ENCODE measurements around the gene TUBG1. TPM values are rescaled to one million over a fixed set of nuclear protein-coding genes. Genes with fewer than 3 reads are reported as not detected.

TUBG1 gene
- total RNA-seq, 6 donors from 2014 or later, result 27.3 to 55.4 (median 31.8) TPM

DNA sequence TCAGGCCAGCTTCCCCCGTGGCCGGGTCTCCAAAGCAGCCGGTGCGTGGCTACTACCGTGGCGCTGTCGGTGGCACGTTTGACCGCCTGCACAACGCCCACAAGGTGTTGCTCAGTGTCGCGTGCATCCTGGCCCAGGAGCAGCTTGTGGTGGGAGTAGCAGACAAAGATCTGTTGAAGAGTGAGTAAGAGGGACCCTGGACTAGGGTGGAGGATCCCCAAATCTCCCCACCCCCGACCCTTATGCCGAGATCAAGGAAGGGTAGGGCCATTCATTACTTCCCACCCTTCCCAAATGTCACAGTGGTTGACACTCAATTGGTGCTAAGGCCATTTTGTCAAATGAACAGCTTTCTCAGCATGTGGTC lies 46.4 kb upstream of the TUBG1 start:
- Histone ChIP-seq H3K9me3 (no peaks in the 10 kb centered on the region), H3K4me1 (peaks cover 45 to 71% (median 49%) of the 10 kb centered on the region in 4 donors), H3K36me3 (peaks cover 0 to 26% (median 20%) of the 10 kb centered on the region in 4 donors), H3K4me3 (peak overlapping the region; percentile 65 to 97 (median 74)), H3K27me3 (no peaks in the 10 kb centered on the region), H3K27ac (peak overlapping the region; percentile 85 to 90 (median 88))
- 75 to 92% methylated on average over 2 to 14 of the region's 14 CpGs for WGBS, 2 donors
- DNase-seq (no peak), ATAC-seq (ENCODE audit: low FRiP score in 2 of 2) (no peak)
- TF ChIP-seq POLR2A (IDR thresholded peaks at IDR 0.05), result no peak
- TF ChIP-seq EP300 (IDR thresholded peaks at IDR 0.05), result no peak
- TF ChIP-seq, protein P1, sequence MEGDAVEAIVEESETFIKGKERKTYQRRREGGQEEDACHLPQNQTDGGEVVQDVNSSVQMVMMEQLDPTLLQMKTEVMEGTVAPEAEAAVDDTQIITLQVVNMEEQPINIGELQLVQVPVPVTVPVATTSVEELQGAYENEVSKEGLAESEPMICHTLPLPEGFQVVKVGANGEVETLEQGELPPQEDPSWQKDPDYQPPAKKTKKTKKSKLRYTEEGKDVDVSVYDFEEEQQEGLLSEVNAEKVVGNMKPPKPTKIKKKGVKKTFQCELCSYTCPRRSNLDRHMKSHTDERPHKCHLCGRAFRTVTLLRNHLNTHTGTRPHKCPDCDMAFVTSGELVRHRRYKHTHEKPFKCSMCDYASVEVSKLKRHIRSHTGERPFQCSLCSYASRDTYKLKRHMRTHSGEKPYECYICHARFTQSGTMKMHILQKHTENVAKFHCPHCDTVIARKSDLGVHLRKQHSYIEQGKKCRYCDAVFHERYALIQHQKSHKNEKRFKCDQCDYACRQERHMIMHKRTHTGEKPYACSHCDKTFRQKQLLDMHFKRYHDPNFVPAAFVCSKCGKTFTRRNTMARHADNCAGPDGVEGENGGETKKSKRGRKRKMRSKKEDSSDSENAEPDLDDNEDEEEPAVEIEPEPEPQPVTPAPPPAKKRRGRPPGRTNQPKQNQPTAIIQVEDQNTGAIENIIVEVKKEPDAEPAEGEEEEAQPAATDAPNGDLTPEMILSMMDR (IDR thresholded peaks at IDR 0.05), result no peak
- TF ChIP-seq POLR2AphosphoS5 (IDR thresholded peaks at IDR 0.05), result no peak

DNA sequence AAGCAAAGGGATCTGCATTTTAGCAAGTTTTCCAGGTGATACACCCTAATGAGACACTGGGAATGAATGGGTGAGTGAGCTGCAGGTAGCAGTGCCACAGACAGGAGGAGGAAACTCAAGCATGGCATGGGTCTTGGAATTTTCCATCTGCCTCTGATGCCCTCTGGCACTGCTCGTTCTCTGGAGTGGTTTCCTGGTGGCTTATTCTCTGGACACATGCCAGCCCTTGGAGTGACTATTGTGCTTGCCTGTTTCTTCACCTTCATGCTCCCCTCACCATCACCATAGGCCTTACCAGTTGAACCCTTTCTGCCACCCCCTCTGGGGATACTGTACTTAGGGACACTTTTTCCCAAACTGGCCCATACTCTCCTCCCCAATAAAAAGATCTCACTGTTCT lies 45.9 kb upstream of the TUBG1 start:
- no peak for ATAC-seq (ENCODE audit: low FRiP score in 2 of 2)

GRCh38 chr17:42563950-42564349 lies 45.5 kb upstream of the TUBG1 start:
- Histone ChIP-seq H3K27me3 (no peaks in the 10 kb centered on the region), H3K9me3 (no peaks in the 10 kb centered on the region), H3K4me1 (peaks cover 53 to 79% (median 55%) of the 10 kb centered on the region in 4 donors), H3K4me3 (peak overlapping the region in 1 of 4 donors; percentile 69), H3K36me3 (peaks cover 0 to 34% (median 26%) of the 10 kb centered on the region in 4 donors), H3K27ac (peak overlapping the region; percentile 18 to 96 (median 88))
- DNase-seq (no peak), ATAC-seq (ENCODE audit: low FRiP score in 2 of 2) (no peak)
- 86 to 87% methylated on average over 9 of the region's 9 CpGs for WGBS, 2 donors
- TF ChIP-seq EP300 (IDR thresholded peaks at IDR 0.05), result no peak

More for the DNA sequence above, 45.9 kb upstream of the TUBG1 start:
- Histone ChIP-seq H3K9me3 (no peaks in the 10 kb centered on the region), H3K27ac (peak overlapping the region; percentile 85 to 96 (median 88)), H3K36me3 (peaks cover 0 to 30% (median 22%) of the 10 kb centered on the region in 4 donors), H3K4me3 (peak overlapping the region in 2 of 4 donors; percentile 65 to 69), H3K4me1 (peaks cover 49 to 75% (median 53%) of the 10 kb centered on the region in 4 donors), H3K27me3 (no peaks in the 10 kb centered on the region)
- WGBS, 2 donors, result 22 to 24% methylated on average over 1 of the region's 1 CpG
- no peak for TF ChIP-seq EP300 (IDR thresholded peaks at IDR 0.05)
- TF ChIP-seq, protein P1 (IDR thresholded peaks at IDR 0.05), result peak in 1 of 6 experiments; percentile 16
- no peak for TF ChIP-seq POLR2AphosphoS5 (IDR thresholded peaks at IDR 0.05)
- peak in 1 of 2 donors; percentile 73 for DNase-seq

DNA sequence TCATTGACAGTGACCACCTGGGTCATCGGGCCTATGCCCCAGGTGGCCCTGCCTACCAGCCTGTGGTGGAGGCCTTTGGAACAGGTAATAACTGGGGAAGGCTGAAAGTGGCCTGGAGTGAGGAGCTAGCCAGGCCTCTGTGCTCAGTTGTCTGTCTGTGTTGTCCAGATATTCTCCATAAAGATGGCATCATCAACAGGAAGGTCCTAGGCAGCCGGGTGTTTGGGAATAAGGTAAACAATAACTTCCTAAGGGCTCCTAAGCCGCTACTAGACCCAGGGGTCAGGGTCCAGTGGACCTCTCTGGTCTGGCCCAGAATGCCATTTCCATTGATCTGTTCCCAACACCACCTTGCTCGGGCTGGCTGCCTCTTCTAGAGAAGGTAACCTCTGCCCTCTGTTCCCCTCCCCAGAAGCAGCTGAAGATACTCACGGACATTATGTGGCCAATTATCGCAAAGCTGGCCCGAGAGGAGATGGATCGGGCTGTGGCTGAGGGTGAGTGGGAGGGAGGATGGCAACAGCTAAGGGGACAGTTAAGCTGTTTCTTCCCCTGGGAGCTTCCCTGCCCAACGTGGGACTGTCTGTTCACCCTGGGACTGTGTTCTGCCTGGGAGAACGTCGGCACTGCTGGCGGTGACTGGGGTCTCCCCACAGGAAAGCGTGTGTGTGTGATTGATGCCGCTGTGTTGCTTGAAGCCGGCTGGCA lies 44.5 kb upstream of the TUBG1 start:
- Histone ChIP-seq H3K4me3 (no peak overlapping the region), H3K36me3 (peaks cover 6 to 44% (median 37%) of the 10 kb centered on the region in 4 donors), H3K27ac (peak overlapping the region in 3 of 4 donors; percentile 18 to 96 (median 25)), H3K27me3 (no peaks in the 10 kb centered on the region), H3K4me1 (peaks cover 51 to 73% (median 54%) of the 10 kb centered on the region in 4 donors), H3K9me3 (no peaks in the 10 kb centered on the region)
- no peak for DNase-seq
- ATAC-seq (ENCODE audit: low FRiP score in 2 of 2), result no peak
- 90 to 95% methylated on average over 12 to 15 of the region's 15 CpGs for WGBS, 2 donors
- TF ChIP-seq, protein P1 (IDR thresholded peaks at IDR 0.05), result no peak
- TF ChIP-seq POLR2AphosphoS5 (IDR thresholded peaks at IDR 0.05) (no peak), EP300 (IDR thresholded peaks at IDR 0.05) (no peak), POLR2A (IDR thresholded peaks at IDR 0.05) (no peak)

GRCh38 chr17:42565523-42566214 lies 43.8 kb upstream of the TUBG1 start:
- H3K9me3 ChIP-seq, result no peaks in the 10 kb centered on the region
- peaks cover 10 to 51% (median 44%) of the 10 kb centered on the region in 4 donors for H3K36me3 ChIP-seq
- DNase-seq (no peak), ATAC-seq (ENCODE audit: low FRiP score in 2 of 2) (no peak)
- no peaks in the 10 kb centered on the region for H3K27me3 ChIP-seq
- peak overlapping the region; percentile 96 to 99 (median 97) for H3K27ac ChIP-seq
- WGBS, 2 donors, result 95 to 97% methylated on average over 4 to 12 of the region's 16 CpGs
- peaks cover 51 to 66% (median 54%) of the 10 kb centered on the region in 4 donors for H3K4me1 ChIP-seq
- no peak for TF ChIP-seq EP300 (IDR thresholded peaks at IDR 0.05)
- H3K4me3 ChIP-seq, result peak overlapping the region in 1 of 4 donors; percentile 91

Data from upper lobe of left lung (tissue), 6 donors.